A549 (cell line): ENCODE results near the gene ARID1B.

Experiments
- CEBPB ChIP-seq, 2 experiments: fragments of >200 bp in 1 of 2; sonication (Bioruptor Twin) in 1 of 2; formaldehyde crosslinking in 1 of 2; IDR thresholded peaks; 2 replicates each; pipeline ENCODE4 v1.6.1; 2012 to 2016
- CTCF ChIP-seq: fragments of >200 bp; sonication (Bioruptor Twin); formaldehyde crosslinking; IDR thresholded peaks from 3 replicates; pipeline ENCODE4 v1.5.1; 2016
- E2F6 ChIP-seq: IDR thresholded peaks from 2 replicates; pipeline ENCODE4 v1.6.1; 2012; ENCODE audit warnings: low read depth, borderline replicate concordance
- EP300 ChIP-seq, 2 experiments: fragments of >200 bp; sonication (Bioruptor Twin); formaldehyde crosslinking; IDR thresholded peaks; 2 replicates in 1 of 2; 3 replicates in 1 of 2; pipeline ENCODE4 v1.6.1; 2016 to 2017
- GATA3 ChIP-seq: IDR thresholded peaks from 2 replicates; pipeline ENCODE4 v1.6.1; 2012; ENCODE audit warnings: borderline replicate concordance
- MAX ChIP-seq: IDR thresholded peaks from 2 replicates; pipeline ENCODE4 v1.6.1; 2012
- PBX3 ChIP-seq: IDR thresholded peaks from 2 replicates; pipeline ENCODE4 v1.6.1; 2012
- POLR2A ChIP-seq: IDR thresholded peaks from 2 replicates; pipeline ENCODE4 v1.6.1; 2012; ENCODE audit warnings: mild to moderate bottlenecking, low read length
- RAD21 ChIP-seq, 2 experiments: fragments of >200 bp in 1 of 2; sonication (Bioruptor Twin) in 1 of 2; formaldehyde crosslinking in 1 of 2; IDR thresholded peaks in 1 of 2; conservative IDR thresholded peaks in 1 of 2; 2 replicates in 1 of 2; 3 replicates in 1 of 2; pipeline ENCODE4 v1.6.1; 2012 to 2018; ENCODE audit warnings: inconsistent platforms in 1 of 2
- USF2 ChIP-seq: fragments of 450-650 bp; IDR thresholded peaks from 2 replicates; pipeline ENCODE4 v1.6.1; 2014; ENCODE audit warnings: antibody characterized with exemption

- TF ChIP-seq PBX3 (no peak), CEBPB (IDR thresholded peaks at IDR 0.05) (no peak), RAD21 (conservative IDR thresholded peaks at IDR 0.05 in 1 of 2, IDR thresholded peaks at IDR 0.05 in 1 of 2) (peak; percentile 49 to 57; a peak in 4 of 5 replicates), POLR2A (no peak), CTCF (peak; percentile 55), USF2 (no peak), EP300 (IDR thresholded peaks at IDR 0.05) (no peak), GATA3 (no peak), MAX (no peak), E2F6 (no peak)
Measured at GRCh38 chr6:157034436-157035230, 257.5 kb downstream of the ARID1B start.
